ENCODE results near the gene HOXA3.

HOXA3 gene

DNA sequence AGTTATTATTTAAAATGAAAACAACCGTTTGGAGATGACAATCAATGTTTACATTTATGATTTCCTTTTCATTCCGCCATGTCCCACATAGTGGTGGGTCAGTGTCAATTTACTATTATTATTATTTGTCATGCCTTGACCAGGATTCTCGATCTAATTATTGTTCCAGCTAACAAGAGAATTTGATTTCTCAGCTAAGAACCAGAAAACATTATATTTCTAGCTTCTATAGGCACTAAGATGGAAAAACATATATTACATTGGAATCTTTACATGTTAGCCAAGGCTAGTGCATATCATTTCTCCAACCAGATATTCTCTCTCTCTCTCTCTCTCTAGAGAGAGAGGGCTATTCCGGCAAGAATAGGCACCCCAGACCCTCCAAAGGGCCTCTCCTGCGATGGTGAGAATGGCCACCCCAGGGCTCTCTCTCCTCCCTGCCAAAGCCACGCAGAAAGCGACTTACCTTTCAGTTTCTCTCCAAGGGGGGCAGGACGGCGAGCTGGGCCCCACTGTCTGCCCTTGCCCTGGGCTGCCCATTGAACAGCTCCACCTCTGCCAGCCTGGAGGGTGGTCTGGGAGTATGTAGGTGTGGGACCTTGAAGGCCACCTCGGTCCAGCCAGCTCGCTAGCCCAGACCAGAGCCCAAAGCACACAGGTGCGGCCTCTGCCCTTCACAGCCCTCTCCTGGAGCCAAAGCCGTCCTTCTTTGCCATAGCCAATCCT, 2.4 kb downstream of the HOXA3 start:
- no peak for DNase-seq (ENCODE audit: low read depth)
- H3K4me3 ChIP-seq (ENCODE audit: control insufficient read depth, low read depth, low read length): peak overlapping the region; percentile 72
- TF ChIP-seq, protein P1, sequence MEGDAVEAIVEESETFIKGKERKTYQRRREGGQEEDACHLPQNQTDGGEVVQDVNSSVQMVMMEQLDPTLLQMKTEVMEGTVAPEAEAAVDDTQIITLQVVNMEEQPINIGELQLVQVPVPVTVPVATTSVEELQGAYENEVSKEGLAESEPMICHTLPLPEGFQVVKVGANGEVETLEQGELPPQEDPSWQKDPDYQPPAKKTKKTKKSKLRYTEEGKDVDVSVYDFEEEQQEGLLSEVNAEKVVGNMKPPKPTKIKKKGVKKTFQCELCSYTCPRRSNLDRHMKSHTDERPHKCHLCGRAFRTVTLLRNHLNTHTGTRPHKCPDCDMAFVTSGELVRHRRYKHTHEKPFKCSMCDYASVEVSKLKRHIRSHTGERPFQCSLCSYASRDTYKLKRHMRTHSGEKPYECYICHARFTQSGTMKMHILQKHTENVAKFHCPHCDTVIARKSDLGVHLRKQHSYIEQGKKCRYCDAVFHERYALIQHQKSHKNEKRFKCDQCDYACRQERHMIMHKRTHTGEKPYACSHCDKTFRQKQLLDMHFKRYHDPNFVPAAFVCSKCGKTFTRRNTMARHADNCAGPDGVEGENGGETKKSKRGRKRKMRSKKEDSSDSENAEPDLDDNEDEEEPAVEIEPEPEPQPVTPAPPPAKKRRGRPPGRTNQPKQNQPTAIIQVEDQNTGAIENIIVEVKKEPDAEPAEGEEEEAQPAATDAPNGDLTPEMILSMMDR (conservative IDR thresholded peaks at IDR 0.05; ENCODE audit: control insufficient read depth, insufficient read depth, low read depth, low read length): no peak

DNA sequence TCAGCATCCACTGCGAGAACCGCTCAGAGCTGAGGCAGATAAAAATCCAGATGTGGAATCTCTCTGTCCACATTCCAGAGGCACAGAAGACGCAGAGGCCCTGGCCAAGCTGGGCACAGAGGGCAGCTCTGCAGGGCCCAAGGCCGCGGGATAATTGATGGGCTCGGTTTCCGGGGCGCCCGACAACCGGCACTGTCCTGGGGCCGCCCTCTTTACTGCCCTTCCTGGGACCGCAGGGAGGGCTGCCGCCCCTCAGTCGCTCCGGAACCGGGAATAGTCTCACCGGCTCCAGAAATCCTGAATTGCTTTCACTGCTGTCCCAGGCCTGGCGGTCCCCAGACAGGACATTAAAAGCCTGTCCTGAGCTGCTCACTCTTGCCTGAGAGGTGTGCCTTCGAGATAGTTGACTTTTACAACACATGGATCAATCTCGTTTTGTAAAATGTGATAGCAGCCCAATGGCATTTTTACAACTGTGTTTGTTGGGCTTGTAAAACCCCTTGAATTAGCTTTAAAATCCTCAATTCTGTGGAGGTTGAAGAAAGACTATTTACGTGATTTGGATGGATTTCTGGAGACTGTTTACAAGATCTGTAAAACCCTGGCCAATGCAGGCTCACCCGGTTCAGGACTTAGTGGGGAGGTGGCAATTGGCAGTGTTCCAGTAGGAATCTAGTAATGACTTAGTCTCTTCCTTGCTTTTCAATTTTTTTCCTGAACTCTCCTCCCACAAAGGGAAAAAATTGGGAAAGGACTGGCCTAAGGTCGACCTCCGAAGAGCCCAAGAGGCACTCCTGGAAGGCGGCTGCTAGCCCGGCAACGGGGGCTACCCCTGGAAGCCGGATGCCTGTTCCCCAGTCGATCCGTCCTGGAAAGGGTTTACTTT, 3.4 kb downstream of the HOXA3 start:
- peak overlapping the region; percentile 72 for H3K4me3 ChIP-seq (ENCODE audit: control insufficient read depth, low read depth, low read length)
- DNase-seq (ENCODE audit: low read depth): peak; percentile 80
- TF ChIP-seq, protein P1 (conservative IDR thresholded peaks at IDR 0.05; ENCODE audit: control insufficient read depth, insufficient read depth, low read depth, low read length): no peak

DNA sequence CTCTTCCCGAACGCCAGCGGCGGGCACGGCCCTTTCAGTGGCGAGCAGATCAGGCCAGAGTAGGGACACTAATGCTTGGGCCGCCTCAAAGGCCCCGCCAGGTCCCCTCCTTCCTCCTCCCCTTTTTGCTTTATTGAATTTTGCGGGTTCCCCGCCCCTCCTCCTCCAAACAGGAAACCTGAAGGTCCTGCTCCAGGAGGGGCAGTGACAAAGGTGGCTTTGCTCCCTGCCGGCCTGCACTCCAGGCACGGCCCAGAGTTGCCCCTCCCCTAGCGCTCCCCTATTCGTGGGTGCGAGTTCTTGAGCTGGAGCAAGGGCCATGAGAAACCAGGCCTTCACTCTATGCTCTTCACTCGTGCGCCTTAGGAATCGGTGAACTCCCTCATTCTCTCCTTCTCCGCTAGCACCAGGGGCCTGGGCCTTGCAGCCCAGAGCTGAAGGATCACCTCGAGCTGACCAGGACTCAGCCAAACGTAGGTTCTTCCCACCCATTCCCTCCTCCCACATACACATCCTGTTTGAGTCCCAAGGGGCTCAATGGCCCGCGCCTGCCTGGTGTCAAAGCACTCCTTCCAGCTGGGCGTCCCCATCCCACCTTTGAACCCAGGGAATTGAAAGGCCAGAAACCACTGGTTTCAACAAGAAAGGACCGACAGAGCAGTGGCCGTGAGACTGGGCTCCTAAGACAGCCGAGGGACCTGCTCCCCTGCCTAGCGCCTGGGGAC, 4.2 kb downstream of the HOXA3 start:
- peak; percentile 68 for DNase-seq (ENCODE audit: low read depth)
- TF ChIP-seq, protein P1 (conservative IDR thresholded peaks at IDR 0.05; ENCODE audit: control insufficient read depth, insufficient read depth, low read depth, low read length): no peak
- peak overlapping the region; percentile 72 for H3K4me3 ChIP-seq (ENCODE audit: control insufficient read depth, low read depth, low read length)

DNA sequence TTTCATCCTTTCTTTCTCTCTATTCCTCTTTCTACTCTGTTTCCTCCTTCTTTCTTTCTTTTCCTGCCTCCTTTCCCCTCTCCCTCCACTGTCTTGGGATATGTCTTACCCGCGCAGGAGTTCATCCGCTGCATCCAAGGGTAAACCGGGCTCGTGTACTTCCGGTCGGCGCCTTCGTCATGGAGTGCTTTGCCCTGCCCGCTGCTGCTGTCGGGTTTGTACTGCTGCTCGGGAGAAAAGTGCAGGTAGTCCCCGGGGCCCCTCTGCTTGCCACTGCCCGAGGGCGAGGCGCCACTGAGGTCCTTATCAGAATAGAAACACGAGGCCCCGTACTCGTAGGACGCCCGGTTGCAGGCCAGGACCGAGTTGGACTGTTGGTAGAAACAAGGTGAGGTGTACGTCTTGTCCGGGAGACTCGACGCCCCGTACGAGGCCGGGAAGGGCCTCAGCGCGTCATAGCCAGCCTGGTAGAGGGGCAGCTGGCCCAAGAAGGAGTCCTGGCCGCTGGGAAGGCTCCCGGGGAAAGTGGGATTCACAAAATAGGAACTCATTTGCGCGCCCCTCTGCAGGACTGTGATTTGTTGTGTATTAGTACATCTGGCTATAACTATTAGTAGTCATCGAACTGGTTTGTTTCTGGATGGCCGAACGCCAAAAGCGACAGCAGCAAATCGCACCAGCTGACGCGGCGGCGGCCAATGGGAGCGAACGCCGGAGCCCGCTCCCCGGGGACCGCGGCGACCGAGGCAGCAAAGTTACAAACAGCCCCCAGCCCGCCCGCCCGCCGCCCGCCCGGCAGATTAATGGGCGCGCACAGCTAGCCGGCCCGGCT, 5.0 kb downstream of the HOXA3 start, which contains the start of gene HOXA6:
Gene HOXA6, minus strand, starts transcription at position 576 of the 832 bp plus-strand sequence. Its CDS starts 25 bp downstream, at position 551.
- TF ChIP-seq, protein P1 (conservative IDR thresholded peaks at IDR 0.05; ENCODE audit: control insufficient read depth, insufficient read depth, low read depth, low read length): no peak
- DNase-seq (ENCODE audit: low read depth): peak; percentile 80
- H3K4me3 ChIP-seq (ENCODE audit: control insufficient read depth, low read depth, low read length): peak within 1 kb of the TSS; percentile 72

DNA sequence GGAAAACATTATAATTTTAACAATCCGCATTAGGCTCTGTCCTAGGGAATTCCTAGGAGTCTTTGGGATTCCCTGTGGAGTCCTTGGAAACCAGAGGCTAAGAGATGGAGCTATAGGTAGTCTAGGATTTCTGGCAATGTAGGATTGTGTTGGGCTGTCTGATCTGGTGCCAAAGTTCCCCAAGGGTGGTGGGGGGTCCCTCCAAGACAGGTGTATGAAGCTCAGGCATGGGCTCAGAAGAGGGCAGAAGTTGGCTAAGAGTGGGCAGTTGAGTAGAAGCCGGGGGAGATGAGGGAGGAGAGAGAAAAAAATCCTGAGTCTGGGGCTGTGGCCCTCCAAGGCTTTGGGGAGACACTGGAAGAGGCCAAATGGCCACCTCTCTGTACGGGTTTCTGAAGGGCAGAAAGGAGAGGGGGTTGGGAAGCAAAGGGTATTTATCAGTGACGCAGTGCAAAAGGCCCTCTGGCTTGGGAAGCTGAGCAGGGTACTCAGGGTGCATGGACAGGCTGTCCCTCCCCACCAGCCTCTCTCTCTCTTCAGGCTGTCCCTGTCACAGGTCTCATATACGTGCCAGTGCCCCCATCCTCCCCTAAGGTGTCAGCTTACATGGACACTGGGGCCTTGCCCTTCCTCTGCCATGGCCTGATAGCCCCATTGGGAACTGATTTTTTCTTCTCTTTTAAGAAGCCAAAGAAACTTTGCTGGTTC, 5.7 kb downstream of the HOXA3 start:
- TF ChIP-seq, protein P1 (conservative IDR thresholded peaks at IDR 0.05; ENCODE audit: control insufficient read depth, insufficient read depth, low read depth, low read length): no peak
- DNase-seq (ENCODE audit: low read depth): peak; percentile 29
- H3K4me3 ChIP-seq (ENCODE audit: control insufficient read depth, low read depth, low read length): peak overlapping the region; percentile 7
